GM18498 (cell line): Measurements from ENCODE around the gene CNN2.
A peak's percentile ranks its signal among the peaks of the same experiment; 100 is the strongest.
"Not testable (repeated sequence)": the region's sequence is repeated elsewhere in the genome, so short reads cannot be mapped to it uniquely, and the experiment has no call there.

ENCODE experiments used
- ATAC-seq: cut with Tn5 transposase; IDR thresholded peaks from one replicate; pipeline ENCODE4 v1.9.1; 2021; ENCODE audit warnings: mild to moderate bottlenecking, moderate library complexity; ENCODE audit not compliant: unreplicated experiment

CNN2 gene

DNA sequence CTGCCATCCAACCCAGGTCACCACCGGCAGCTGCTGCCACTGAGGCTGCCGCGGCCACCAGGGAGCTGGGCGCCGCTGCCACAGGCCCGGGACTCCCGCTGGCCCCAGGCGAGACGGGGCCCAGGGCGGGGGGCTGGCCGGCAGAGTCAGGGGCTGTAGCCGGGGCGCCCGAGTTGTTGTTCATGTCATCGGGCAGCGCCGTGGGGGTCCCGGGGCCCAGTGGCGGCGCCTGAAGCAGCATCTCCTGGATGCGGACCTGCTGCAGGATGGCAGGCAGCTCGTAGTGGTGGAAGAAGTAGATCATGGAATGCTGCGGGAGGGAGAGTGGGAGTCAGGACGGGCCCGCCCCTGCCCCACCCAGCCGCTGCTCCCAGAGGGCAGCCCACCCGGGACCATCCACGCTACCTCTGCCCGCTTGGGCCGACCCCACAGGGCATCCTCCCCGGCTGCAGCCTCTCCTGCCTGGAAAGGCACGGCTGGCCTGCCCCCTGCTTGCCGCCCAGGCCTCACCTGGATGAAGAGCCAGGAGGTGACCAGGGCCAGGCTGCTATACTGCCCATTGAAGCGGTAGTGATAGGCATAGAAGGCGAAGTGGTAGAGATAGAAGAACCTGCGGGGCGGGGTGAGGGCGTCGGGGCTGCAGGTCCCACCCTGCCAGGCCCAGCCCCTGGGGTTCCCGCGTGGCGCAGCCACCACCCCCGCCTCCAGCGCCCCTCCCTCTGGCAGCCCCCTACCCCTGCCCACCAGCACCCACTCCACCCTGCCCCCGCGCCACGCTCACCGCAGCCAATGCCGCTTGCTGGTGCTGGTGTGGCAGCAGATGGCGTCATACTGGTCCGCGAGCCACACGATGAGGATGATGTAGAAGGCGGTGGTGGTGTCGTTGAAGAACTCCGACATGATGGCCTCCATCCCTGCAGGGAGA lies 15.6 kb upstream of the CNN2 start:
- ATAC-seq: no peak

DNA sequence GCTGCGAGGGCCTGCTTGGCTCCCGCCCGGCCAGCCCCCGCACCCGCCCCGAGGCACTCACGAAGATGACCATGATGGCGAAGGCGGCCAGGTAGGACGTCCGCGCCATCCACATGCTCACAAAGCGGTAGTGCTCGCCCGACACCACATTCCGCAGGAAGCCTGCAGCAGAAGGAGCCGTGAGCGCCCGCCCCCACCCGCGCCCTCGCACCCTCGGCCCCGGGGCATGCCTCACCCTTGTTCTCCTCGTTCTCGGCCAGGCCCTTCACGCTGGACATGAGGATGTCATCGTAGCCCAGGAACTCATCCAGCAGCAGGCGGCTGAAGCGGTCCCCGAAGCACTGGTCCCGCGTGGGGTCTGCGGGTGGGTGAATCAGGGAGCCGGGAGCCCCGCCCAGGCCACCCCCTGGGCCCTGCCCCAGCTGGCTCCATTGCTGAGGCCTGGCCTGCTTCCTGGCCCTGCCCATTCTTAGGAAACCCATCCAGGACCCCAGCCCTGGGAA lies 14.5 kb upstream of the CNN2 start:
- no peak for ATAC-seq

- no peak for ATAC-seq
Measured at GRCh38 chr19:1012334-1012733, 14.1 kb upstream of the CNN2 start.

GRCh38 chr19:1013218-1013617 lies 13.2 kb upstream of the CNN2 start:
- ATAC-seq: no peak

DNA sequence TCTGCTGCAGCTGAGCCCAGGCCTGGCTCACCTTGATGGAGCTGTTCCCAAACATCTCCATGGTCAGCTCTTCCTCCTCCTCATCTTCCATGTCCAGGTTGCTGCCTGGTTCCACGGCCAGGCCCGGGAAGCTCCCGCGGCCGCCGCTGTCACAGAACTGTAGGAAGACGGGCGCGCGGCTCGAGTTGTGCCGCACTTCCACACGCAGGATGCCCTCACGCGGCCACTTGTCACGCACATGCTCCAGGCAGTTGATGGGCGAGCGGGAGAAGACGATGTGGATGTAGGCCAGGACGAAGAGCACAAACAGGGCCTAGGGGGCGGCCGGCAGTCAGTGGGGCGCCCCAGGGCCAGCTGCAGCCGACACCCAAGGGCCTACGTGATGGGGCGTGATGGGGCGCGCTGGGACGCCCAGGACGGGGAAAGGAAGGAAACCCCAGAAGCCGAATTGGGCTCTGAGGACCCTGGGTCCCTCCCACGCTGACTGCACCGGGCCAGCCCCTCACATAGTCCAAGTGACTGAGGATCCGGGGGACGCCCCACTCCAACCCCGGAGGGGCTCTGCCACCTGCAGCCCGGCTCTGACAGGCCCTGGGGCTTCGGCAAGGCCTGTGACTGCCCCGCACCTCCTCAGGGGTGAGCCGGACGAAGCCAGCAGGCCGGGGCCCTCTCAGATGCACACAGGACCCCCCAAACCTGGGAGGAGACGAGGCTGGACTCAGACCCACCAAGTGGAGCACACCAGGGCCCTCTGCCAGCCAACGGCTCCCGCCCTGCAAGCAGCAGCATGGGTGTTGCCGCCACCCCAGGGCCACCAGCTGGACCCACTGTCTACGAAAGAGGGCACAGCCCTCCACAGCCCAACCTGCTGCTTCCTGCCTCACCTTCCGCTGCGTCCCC lies 12.0 kb upstream of the CNN2 start:
- no peak for ATAC-seq

- no peak for ATAC-seq
Measured at GRCh38 chr19:1015061-1015781, 11.2 kb upstream of the CNN2 start.

DNA sequence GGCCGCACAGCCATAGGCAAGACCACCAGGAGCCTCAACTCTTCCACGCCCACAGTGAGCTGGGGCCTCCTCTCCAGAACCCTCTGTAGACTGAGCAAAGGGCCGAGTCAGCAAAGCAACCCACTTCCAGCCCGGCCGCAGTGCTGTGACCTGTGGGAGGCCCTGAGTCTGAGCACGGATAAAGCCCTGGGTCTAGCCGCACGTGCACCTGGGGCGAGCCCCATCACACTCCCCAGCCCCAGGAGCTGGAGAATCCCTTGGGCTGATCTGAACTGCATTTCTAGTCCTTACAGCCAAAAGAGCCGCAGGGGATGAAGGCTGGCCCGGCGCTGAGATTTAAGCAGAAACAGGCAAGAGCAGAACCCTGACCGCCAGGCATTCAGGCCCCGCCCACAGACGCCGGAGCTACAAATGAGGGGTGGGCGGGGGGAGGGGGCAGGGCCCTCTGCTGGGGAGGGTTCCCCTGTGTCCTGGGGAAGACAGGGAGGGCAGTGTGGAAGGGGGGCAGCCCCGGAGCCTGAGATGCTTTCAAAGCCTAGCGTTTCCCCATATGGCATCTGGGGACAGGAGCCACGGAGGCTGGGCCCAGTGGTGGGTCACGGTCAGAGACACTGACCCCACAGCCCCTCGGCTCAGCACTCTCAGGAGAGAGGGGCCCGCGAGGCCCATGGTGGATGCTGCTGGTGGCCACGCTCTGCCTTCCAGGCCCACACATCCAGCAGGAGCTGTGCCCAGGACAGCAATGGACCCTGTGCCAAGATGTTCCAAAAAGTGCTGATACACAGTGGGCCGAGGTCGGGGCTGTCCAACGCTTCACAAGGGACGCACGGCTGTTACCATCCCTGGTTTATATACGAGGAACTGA lies 10.4 kb upstream of the CNN2 start:
- no peak for ATAC-seq

DNA sequence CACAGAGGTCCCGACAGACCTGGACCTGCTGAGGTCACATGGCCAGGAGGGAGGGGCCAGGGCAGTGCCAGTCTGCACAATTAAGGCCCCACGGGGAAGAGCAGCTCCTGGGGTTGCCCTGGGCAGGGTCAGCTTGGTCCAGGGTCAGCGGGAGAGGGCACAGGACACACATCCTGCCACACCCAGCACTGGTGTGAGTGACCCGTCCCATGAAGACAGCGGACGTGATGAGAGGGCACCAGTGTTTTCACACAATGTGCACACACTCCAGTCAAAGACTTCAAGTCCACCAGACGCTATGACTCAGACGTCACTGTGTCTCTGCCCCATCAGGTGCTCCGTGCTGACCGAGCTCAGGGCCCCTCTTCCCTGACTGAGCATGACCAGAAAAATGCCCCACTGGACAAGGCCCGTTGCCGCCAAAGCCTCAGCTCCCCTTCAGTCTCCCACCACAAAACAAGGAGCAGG lies 9.7 kb upstream of the CNN2 start:
- no peak for ATAC-seq

- ATAC-seq: no peak
Measured at GRCh38 chr19:1017115-1017905, 9.1 kb upstream of the CNN2 start.

- no peak for ATAC-seq
Measured at GRCh38 chr19:1017906-1018305, 8.5 kb upstream of the CNN2 start.

DNA sequence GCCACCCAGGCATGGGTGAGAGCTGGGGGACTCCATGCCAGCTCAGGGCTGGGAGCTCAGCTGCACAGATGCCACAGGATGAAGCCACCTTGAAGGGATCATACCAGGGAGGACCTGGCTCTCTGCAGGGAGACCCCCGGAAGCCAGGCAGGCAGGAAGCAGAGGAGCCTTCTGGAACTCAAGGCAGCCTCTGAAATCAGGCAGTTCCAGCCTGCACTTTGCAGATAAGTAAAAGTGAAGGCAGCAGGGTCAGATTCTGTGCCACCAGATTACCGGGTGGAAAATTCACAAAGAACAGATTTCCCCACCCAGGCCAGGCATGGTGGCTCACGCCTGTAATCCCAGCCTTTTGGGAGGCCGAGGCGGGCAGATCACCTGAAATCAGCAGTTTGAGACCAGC lies 8.0 kb upstream of the CNN2 start:
- ATAC-seq: no peak

- no peak for ATAC-seq
Measured at GRCh38 chr19:1018932-1019615, 7.3 kb upstream of the CNN2 start.

DNA sequence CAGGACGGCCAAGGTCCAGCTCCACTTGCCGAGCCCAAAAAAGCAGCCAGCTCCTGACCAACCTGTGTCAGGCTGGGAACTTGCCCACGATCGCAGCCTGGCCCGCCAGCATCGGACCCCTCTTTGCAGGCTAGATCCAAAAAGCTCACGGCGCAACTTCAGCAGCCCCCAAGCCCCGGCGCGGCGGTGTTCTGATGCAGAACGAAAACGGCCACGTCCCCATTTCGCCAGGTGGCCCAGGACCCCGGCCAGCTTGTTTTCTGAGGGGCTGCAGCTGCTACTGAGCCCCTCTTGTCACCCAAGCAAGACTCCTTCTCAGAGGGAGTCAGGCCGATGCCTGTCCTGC lies 6.8 kb upstream of the CNN2 start:
- no peak for ATAC-seq

DNA sequence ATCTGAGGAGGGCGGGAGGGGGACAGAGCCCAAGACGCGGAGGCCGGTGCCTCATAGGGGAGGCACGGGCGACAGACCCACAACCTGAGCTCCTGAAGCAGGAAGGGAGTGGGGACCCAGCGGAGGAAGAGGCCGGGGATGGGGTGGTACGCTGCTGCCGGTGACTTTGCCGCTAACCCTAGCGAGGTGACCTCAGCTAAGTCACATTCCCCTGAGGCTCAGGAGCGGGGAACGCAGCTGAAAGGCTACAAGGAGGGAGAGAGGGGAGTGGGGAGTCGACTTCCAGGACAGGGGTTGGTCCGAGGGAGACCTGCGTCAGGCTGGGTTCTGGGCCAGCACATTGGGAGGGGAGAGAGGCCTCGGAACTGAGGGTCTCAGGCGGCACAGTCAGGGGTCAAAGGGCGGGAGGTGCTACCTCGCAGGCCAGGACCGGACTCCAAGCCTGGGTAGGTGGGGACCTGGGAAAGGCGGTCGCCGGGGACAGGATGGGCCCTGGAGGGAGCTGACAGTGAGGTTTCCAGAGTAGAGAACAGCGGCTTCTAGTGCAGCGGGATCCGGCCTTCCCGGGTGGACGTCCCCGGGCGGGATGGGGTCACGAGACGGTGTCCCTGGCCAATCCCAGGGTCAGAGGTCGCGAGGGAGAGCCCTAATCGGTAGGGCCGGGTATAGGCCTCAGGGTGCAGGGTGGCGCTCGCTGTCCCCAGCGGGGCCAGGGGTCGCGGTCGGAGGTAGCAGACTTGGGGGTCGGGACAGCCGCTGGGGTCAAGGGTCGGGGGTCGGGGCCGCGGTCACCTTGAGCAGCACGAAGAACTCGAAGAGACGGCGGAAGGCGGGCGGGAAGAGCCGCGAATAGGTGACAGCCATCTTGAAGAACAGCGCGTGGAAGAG lies 6.2 kb upstream of the CNN2 start:
- no peak for ATAC-seq

DNA sequence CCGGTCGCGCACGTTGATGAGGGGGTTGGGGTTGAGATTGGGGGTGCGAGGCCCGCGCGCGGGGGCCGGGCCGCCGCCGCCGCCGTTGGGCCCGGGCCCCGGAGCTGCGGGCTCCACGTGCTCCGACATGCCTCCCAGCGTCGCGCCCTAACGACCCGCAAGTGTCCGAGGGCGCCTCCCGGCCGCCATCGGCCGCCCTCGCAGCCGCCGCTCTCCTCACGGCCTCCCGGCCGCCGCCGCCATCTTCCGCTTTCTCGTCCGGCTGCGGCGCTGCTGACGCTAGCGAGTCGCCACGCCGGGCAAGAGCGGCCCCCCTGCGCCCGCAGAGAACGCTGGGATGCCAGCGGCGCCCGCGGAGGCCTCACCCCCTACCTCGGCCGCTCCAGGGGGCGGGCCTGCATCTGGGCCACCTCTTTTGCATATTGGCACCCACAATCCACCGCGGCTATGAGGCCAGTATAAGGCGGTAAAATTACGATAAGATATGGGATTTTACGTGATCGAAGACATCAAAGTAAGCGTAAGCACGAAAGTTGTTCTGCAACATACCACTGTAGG lies 5.5 kb upstream of the CNN2 start, which contains the start of gene TMEM259:
Gene TMEM259 (minus strand): TSS at position 256 of the 558 bp plus-strand sequence. CDS start 127 bp downstream, at position 129.
- ATAC-seq: peak; percentile 88

DNA sequence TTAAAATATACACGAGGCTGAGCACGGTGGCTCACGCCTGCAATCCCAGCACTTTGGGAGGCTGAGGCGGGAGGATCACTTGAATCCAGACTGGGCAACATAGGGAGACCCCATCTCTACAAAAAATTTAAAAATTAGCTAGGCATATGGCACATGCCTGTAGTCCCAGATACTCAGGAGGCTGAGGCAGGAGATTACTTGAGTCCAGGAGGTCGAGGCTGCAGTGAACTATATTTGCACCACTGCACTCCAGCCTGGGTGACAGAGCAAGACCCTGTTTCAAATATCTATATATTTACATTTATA lies 2.6 kb upstream of the CNN2 start:
- ATAC-seq: not testable (repeated sequence)

GRCh38 chr19:1025080-1025479 lies 1.3 kb upstream of the CNN2 start:
- ATAC-seq: not testable (repeated sequence)
